Muscle layer of duodenum (tissue), 2 donors: Measurements from ENCODE around the gene ACSS1.
A peak's percentile ranks its signal among the peaks of the same experiment; 100 is the strongest.

Experiments
- H3K27ac ChIP-seq: one replicate; pipeline ENCODE4 v1.7.0; 2013; ENCODE audit warnings: mild to moderate bottlenecking, low read length
- H3K27me3 ChIP-seq: one replicate; pipeline ENCODE4 v1.7.0; 2013; ENCODE audit warnings: low read depth, mild to moderate bottlenecking, control low read depth, low read length
- H3K36me3 ChIP-seq, 2 donors: one replicate each; pipeline ENCODE4 v1.7.0; 2013; ENCODE audit warnings: low read length in 2 of 2, control low read depth in 1 of 2, mild to moderate bottlenecking in 1 of 2; ENCODE audit not compliant: insufficient read depth in 2 of 2, control insufficient read depth in 1 of 2
- H3K4me1 ChIP-seq, 2 donors: one replicate each; pipeline ENCODE4 v1.7.0; 2013; ENCODE audit warnings: low read length in 2 of 2, mild to moderate bottlenecking in 2 of 2, control low read depth in 1 of 2, moderate library complexity in 1 of 2; ENCODE audit not compliant: insufficient read depth in 2 of 2, control insufficient read depth in 1 of 2
- H3K4me3 ChIP-seq, 2 donors: one replicate each; pipeline ENCODE4 v1.7.0; 2013; ENCODE audit warnings: low read length in 2 of 2, low read depth in 1 of 2, mild to moderate bottlenecking in 1 of 2
- H3K9me3 ChIP-seq, 2 donors: one replicate each; pipeline ENCODE4 v1.7.0; 2013; ENCODE audit warnings: low read length in 2 of 2, control low read depth in 1 of 2, mild to moderate bottlenecking in 1 of 2; ENCODE audit not compliant: control insufficient read depth in 1 of 2
- donor health status: healthy.

The ACSS1 gene

DNA sequence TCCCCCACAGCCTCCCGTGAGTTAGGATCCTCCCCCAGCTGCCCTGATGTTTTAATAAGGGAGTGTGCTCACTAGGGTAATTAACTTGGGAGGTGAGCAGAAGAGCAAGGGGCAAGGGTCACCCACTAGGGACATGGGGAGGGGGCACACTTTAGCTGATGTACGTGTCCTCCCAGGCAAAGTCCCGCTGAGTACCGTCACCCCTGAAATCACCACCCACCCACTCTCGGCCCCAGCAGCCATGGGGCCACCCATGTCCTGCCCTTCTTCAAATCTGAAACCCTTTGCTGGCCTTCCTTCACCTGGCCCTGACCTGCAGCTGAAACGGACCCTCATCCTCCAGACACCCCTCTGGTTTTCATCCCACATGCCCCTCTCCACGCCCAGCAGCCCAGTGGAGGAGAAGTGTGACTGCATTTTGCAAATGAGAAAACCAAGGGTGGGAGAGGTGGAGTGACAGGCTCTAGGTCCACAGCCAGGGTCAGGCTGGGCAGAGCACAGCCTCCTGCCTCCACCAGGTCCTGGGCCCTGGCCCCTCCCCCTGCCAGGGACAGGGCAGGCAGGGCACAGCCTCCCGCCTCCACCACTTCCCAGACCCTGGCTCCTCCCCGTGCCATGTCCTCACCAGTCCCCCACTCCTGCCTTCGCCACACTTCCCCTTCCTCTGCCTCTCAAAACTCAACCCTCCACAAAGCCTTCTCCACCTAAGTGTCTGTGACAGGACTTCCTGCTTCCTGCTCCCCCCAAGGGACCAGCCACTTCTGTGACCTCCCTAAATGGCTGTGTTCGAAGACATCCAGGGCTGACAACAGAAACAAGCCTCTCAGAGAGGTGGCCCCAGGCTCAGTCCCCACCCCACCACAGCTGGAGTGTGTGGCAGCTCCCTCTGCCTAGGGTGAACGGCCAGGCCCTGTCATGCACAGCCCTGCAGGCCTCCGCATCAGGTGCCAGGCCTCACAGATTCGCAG, 15.1 kb downstream of the ACSS1 start:
- Histone ChIP-seq H3K9me3 (no peaks in the 10 kb centered on the region), H3K27ac (no peak overlapping the region), H3K4me3 (no peak overlapping the region)

GRCh38 chr20:25041813-25042530, 16.0 kb downstream of the ACSS1 start:
- peaks cover 0 to 11% of the 10 kb centered on the region in 2 donors for H3K36me3 ChIP-seq
- H3K27me3 ChIP-seq: no peaks in the 10 kb centered on the region
- H3K9me3 ChIP-seq: no peaks in the 10 kb centered on the region
- no peak overlapping the region for H3K4me3 ChIP-seq
- H3K4me1 ChIP-seq: peaks cover 44 to 77% of the 10 kb centered on the region in 2 donors
- H3K27ac ChIP-seq: no peak overlapping the region

More for the DNA sequence above, 15.1 kb downstream of the ACSS1 start:
- Histone ChIP-seq H3K4me1 (peaks cover 36 to 75% of the 10 kb centered on the region in 2 donors), H3K27me3 (no peaks in the 10 kb centered on the region), H3K36me3 (peaks cover 6 to 17% of the 10 kb centered on the region in 2 donors)

DNA sequence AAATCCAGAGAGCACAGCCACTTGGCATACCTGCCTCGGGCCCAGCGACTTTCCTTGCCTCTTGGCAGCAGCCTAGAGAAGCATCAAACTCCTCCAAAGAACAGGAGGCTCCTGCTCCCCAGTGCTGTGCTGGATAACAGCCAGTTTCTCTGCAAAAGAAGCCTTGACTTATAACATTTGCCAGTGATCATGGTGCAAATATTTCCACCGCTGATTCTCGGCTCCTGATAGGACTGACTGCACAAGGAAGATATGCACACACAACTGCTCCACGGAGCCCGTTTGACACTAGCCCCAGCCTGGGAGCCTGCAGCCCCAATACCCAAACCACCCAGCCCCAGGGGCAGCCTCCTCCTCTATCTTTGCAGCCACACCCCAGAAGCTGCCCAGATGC, 17.5 kb downstream of the ACSS1 start:
- peaks cover 46 to 88% of the 10 kb centered on the region in 2 donors for H3K4me1 ChIP-seq
- H3K9me3 ChIP-seq: no peaks in the 10 kb centered on the region
- no peaks in the 10 kb centered on the region for H3K36me3 ChIP-seq
- peak overlapping the region; percentile 87 for H3K27ac ChIP-seq
- H3K4me3 ChIP-seq: peak overlapping the region in 1 of 2 donors; percentile 52
- no peaks in the 10 kb centered on the region for H3K27me3 ChIP-seq

DNA sequence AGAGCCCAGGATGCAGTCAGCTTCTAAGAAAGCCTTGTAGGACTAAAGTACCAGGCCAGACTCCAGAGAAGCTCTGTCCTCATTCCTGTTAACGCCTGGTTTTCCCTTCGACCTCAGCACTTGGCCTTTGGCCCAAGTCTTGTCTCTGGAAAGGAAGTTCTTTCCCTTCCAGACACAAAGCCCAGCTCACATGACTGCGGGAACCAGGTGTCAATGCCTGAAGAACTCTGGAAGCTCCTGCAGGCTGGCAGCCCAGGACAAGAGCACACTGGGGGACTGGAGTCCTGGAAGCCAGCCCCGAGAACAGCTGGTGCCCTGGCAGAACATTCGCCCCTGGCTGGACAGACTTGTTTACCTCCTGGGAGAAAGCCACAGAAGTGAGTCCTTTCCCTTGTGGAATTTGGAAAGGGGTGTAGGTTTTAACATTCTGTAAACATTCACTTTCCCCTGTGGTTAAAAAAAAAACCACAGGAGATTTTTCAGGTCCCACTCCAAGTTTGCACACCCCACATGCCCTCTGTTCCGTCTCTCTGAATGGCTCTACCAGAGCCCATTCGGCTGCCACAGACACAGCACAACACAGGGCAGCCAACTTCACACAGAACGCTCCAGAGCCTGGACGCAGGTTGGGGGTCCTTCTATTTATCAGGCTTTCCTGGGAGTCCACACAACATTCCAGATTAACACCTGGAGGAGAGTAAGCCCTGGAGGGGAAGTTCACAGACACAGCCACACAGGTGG, 18.1 kb downstream of the ACSS1 start:
- H3K27ac ChIP-seq: peak overlapping the region; percentile 87
- H3K4me3 ChIP-seq: peak overlapping the region in 1 of 2 donors; percentile 52
- H3K4me1 ChIP-seq: peaks cover 44 to 89% of the 10 kb centered on the region in 2 donors
- H3K27me3 ChIP-seq: no peaks in the 10 kb centered on the region
- no peaks in the 10 kb centered on the region for H3K36me3 ChIP-seq
- H3K9me3 ChIP-seq: no peaks in the 10 kb centered on the region

DNA sequence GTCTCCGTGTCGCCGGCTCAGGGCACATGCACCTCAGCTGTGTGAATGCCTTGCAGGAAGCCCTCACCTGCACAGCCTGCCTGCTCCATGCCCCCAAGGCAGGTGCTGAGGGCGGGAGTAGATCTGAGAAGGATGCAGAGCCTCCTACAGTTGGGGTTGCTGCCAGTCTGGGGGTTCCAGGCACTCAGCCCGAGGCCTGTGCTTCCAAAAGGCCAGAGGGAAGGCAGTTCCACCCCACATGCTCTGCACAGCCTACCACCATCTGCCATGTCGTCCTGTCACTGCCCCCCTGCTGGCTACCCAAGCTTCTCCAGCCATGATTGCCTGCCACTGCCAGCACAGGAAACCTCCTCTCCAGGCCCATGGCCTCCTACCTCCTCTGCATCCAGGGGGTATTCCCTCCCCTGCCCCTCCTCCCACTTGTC, 19.3 kb downstream of the ACSS1 start:
- peak overlapping the region; percentile 87 for H3K27ac ChIP-seq
- H3K9me3 ChIP-seq: no peaks in the 10 kb centered on the region
- H3K36me3 ChIP-seq: no peaks in the 10 kb centered on the region
- H3K4me3 ChIP-seq: no peak overlapping the region
- H3K4me1 ChIP-seq: peaks cover 44 to 90% of the 10 kb centered on the region in 2 donors
- no peaks in the 10 kb centered on the region for H3K27me3 ChIP-seq

DNA sequence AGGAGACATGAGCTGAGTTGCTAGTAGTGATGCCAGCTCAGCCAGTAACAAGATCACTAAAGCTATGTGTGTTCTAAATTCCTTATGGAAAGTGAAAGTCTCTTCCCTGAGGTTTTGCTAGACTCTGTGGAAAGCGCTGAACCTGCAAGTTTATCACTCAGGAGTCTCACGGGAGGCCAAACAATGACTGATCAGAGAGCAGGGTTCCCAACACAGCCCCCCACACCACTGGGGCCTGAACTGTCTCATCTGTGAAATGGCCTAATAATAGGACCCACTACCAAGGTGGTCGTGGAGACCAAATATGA, 19.9 kb downstream of the ACSS1 start:
- Histone ChIP-seq H3K27ac (peak overlapping the region; percentile 87), H3K36me3 (no peaks in the 10 kb centered on the region), H3K4me3 (no peak overlapping the region), H3K27me3 (no peaks in the 10 kb centered on the region), H3K9me3 (no peaks in the 10 kb centered on the region), H3K4me1 (peaks cover 50 to 90% of the 10 kb centered on the region in 2 donors)

- peaks cover 45 to 90% of the 10 kb centered on the region in 2 donors for H3K4me1 ChIP-seq
- no peaks in the 10 kb centered on the region for H3K9me3 ChIP-seq
- peak overlapping the region; percentile 87 for H3K27ac ChIP-seq
- H3K4me3 ChIP-seq: no peak overlapping the region
- no peaks in the 10 kb centered on the region for H3K27me3 ChIP-seq
- no peaks in the 10 kb centered on the region for H3K36me3 ChIP-seq
Observed at GRCh38 chr20:25037288-25038102, 20.4 kb downstream of the ACSS1 start.

DNA sequence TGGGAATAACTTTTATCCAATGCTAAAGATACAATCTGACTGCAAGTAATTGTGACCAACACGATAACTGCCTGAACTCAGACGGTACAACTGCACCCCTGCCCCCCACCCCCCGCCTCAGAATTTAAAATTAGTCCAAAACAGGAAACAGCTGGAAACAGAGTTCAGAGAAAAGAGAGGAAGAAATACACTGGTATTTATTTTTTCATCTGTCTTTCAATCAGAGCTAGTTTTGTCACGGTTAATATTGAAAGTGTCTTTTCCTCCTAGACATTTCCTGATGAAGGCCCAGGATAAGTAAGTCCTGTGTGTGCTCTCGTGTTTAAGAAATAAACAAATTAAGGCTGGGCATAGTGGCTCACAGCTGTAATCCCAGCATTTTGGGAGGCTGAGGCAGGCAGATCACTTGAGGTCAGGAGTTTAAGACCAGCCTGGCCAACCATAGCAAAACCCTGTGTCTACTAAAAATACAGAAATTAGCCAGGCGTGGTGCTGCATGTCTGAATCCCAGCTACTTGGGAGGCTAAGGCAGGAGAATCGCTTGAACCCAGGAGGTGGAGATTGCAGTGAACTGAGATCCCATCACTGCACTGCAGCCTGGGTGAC, 21.5 kb downstream of the ACSS1 start:
- H3K36me3 ChIP-seq: no peaks in the 10 kb centered on the region
- H3K4me1 ChIP-seq: peaks cover 43 to 84% of the 10 kb centered on the region in 2 donors
- no peaks in the 10 kb centered on the region for H3K9me3 ChIP-seq
- H3K27me3 ChIP-seq: no peaks in the 10 kb centered on the region
- no peak overlapping the region for H3K4me3 ChIP-seq
- peak overlapping the region; percentile 27 for H3K27ac ChIP-seq

DNA sequence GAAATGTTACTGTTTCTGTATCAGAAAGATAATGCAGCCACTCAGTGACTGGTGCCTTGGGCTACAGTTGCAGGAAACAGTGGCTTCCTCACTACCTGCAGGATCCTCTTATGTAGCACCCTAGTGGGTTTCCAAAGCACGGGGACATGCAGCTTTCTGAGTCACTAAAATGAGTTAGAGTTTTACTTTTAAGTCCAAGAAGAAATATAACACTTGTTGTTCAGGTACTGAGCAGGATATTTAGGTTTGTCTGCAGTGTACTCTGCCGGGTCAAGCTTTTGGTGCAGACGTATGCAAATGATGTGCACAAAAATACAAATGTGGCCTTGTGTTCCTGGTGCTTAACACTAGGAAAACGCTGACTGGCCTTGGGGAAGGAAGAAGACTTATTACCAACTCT, 22.0 kb downstream of the ACSS1 start:
- Histone ChIP-seq H3K4me3 (no peak overlapping the region), H3K27ac (no peak overlapping the region), H3K4me1 (peaks cover 43 to 79% of the 10 kb centered on the region in 2 donors), H3K36me3 (no peaks in the 10 kb centered on the region), H3K27me3 (no peaks in the 10 kb centered on the region), H3K9me3 (no peaks in the 10 kb centered on the region)

- Histone ChIP-seq H3K36me3 (peaks cover 6 to 11% of the 10 kb centered on the region in 2 donors), H3K27ac (peak overlapping the region; percentile 57), H3K4me3 (no peak overlapping the region), H3K27me3 (no peaks in the 10 kb centered on the region), H3K4me1 (peaks cover 27 to 69% of the 10 kb centered on the region in 2 donors), H3K9me3 (no peaks in the 10 kb centered on the region)
Observed at GRCh38 chr20:25033924-25034300, 24.0 kb downstream of the ACSS1 start.
